ENCODE data around the gene SAMD13.

SAMD13 gene

GRCh38 chr1:84303314-84303830, 1.9 kb downstream of the SAMD13 start:
- DNase-seq, result no peak
- Histone ChIP-seq H3K4me1 (peaks cover 3% of the 10 kb centered on the region; the same call in 1 of the 2 replicates), H3K27me3 (no peaks in the 10 kb centered on the region), H3K9me3 (no peaks in the 10 kb centered on the region), H3K36me3 (no peaks in the 10 kb centered on the region), H3K4me3 (ENCODE audit: low read depth, low read length) (peak overlapping the region; percentile 52)
- TF ChIP-seq CTCF (IDR thresholded peaks at IDR 0.05; ENCODE audit: low read depth, low read length), result no peak

- Histone ChIP-seq H3K4me1 (no peaks in the 10 kb centered on the region), H3K27me3 (no peaks in the 10 kb centered on the region), H3K36me3 (no peaks in the 10 kb centered on the region), H3K4me3 (ENCODE audit: low read depth, low read length) (no peak overlapping the region), H3K9me3 (no peaks in the 10 kb centered on the region)
- TF ChIP-seq CTCF (IDR thresholded peaks at IDR 0.05; ENCODE audit: low read depth, low read length), result no peak
- no peak for DNase-seq
Observed at GRCh38 chr1:84307398-84307797, 5.9 kb downstream of the SAMD13 start.

- no peaks in the 10 kb centered on the region for H3K36me3 ChIP-seq
- H3K4me3 ChIP-seq (ENCODE audit: low read depth, low read length), result no peak overlapping the region
- no peaks in the 10 kb centered on the region for H3K27me3 ChIP-seq
- H3K4me1 ChIP-seq, result no peaks in the 10 kb centered on the region
- TF ChIP-seq CTCF (IDR thresholded peaks at IDR 0.05; ENCODE audit: low read depth, low read length), result no peak
- DNase-seq, result no peak
- no peaks in the 10 kb centered on the region for H3K9me3 ChIP-seq
Observed at GRCh38 chr1:84311296-84311695, 9.8 kb downstream of the SAMD13 start.

- no peak for DNase-seq
- no peaks in the 10 kb centered on the region for H3K9me3 ChIP-seq
- H3K4me1 ChIP-seq, result no peaks in the 10 kb centered on the region
- H3K36me3 ChIP-seq, result no peaks in the 10 kb centered on the region
- H3K4me3 ChIP-seq (ENCODE audit: low read depth, low read length), result no peak overlapping the region
- no peak for TF ChIP-seq CTCF (IDR thresholded peaks at IDR 0.05; ENCODE audit: low read depth, low read length)
- no peaks in the 10 kb centered on the region for H3K27me3 ChIP-seq
Observed at GRCh38 chr1:84319662-84320061, 18.2 kb downstream of the SAMD13 start.

- Histone ChIP-seq H3K27me3 (no peaks in the 10 kb centered on the region), H3K9me3 (no peaks in the 10 kb centered on the region), H3K4me3 (ENCODE audit: low read depth, low read length) (no peak overlapping the region), H3K4me1 (no peaks in the 10 kb centered on the region), H3K36me3 (no peaks in the 10 kb centered on the region)
- DNase-seq, result no peak
- no peak for TF ChIP-seq CTCF (IDR thresholded peaks at IDR 0.05; ENCODE audit: low read depth, low read length)
Observed at GRCh38 chr1:84327830-84328229, 26.3 kb downstream of the SAMD13 start.

GRCh38 chr1:84330125-84330984, 28.8 kb downstream of the SAMD13 start:
- no peaks in the 10 kb centered on the region for H3K27me3 ChIP-seq
- DNase-seq, result no peak
- no peak for TF ChIP-seq CTCF (IDR thresholded peaks at IDR 0.05; ENCODE audit: low read depth, low read length)
- H3K36me3 ChIP-seq, result no peaks in the 10 kb centered on the region
- no peak overlapping the region for H3K4me3 ChIP-seq (ENCODE audit: low read depth, low read length)
- no peaks in the 10 kb centered on the region for H3K4me1 ChIP-seq
- no peaks in the 10 kb centered on the region for H3K9me3 ChIP-seq
